Measurements from ENCODE around the gene POLL.
A peak's percentile ranks its signal among the peaks of the same experiment; 100 is the strongest.

Gene POLL

DNA sequence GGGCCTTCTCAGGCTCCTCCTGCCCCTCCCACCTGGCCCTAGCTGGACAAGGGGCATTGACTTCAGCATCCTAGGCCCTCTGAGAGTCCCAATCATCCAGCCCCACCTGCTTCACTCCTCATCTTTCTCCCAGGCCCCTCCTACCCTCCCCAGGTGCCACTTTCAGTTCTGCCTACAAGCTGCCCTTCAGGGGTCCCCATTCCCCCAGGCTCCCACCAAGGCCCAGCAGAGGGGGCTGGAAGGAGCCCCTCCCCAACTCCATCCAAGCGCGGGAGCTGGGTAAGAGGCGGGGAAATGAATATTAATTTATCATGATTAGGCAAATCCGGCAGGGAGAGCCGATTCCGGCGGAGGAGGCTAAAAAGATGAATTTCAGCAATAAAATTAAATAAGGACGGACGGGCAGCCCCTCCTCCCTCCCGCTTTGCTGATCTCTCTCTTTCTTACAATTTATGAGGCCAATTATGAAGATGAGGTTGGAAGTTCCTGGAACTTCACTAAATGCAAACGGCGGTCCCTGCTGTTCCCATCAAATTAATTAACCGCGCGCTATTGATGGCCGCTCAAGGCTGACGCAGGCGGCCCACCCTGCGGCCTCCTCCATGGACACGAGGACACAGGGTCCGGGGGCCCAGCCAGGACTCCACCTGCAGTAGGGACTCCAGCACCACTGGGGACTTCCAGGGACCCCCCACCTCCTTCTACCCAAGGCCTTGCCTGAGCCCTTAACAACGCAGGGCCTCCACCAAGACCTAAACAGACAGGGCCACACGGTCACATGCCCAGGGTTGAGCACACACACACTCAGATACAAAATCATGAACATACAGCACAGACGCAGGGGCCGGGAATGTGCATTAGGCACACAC is 13.9 kb downstream of the POLL start:
- no peak for DNase-seq

- no peak for DNase-seq
These were observed 15.3 kb downstream of the POLL start for GRCh38 chr10:101572785-101573184.

GRCh38 chr10:101572126-101572525 is 15.9 kb downstream of the POLL start:
- DNase-seq = no peak

DNA sequence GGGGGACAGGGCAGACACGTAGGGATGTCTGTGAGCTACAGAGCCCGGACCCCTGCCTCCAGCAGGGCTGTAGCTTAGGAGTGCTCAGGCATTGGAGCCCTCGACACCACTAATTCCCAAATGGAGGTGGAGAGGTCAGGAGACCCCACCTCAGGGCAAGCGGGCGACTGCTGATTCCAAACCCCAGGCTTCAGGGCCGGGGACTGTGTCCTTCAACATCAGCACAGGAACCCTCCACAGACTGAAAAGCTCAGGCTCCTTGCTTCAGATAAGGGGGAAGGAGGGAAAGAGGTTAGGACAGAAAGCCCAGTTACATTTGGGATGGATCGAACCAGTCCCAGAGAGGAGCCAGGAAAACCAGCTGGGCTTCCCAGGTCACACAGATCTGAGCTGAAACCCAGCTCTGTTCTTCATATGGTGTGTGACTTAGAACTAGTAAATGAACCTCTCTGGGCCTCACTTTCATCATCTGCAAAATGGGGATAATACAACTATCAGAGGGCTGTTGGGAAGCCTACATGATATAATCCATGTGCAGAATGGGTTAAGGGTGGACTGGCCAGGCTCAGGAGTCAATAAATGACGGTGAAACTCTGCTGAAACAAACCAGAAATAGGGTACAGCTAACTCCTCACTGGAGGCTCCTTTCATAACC is 16.7 kb downstream of the POLL start:
- no peak for DNase-seq

DNA sequence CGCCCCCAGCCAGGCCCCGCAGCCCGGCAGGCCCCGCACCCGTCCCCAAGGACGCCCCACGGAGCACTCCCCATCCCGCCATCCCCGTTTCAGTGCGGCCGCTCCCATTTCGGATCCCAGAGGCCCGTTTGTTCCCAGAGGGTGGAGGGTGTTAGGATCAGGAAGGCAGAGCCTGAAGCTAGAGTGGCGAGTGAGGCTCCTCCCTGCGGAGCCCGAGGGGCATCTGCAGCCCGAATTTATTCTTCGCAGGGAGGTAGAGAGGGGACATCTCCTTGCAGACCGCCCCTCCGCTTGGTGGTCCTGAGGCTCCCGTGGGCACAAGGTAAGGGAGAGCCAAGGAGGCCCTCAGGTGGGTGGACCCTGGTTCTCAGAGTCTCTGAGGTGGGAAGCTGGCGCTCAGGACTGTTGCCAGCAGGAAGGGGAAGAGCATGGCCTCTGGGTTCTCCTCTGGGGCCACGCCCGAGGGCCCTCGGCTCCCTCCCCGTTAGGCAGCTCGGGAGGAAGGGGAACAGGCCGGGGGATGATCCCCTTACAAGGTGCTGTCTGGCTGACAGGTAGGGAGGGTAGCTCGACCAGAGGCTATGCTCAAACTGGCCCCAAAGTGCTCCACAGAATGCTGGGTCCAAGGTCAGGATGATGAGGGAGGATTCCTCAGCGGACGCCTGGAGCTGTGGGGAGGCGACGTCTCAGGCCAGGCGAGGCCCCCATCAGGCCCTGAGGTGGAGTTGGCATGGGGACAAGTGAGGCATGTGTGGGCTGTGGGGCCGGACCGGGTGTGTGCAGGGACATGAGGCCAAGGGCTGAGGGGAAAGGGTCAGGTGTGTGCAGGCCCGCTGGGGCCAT is 17.4 kb downstream of the POLL start:
- no peak for DNase-seq

DNA sequence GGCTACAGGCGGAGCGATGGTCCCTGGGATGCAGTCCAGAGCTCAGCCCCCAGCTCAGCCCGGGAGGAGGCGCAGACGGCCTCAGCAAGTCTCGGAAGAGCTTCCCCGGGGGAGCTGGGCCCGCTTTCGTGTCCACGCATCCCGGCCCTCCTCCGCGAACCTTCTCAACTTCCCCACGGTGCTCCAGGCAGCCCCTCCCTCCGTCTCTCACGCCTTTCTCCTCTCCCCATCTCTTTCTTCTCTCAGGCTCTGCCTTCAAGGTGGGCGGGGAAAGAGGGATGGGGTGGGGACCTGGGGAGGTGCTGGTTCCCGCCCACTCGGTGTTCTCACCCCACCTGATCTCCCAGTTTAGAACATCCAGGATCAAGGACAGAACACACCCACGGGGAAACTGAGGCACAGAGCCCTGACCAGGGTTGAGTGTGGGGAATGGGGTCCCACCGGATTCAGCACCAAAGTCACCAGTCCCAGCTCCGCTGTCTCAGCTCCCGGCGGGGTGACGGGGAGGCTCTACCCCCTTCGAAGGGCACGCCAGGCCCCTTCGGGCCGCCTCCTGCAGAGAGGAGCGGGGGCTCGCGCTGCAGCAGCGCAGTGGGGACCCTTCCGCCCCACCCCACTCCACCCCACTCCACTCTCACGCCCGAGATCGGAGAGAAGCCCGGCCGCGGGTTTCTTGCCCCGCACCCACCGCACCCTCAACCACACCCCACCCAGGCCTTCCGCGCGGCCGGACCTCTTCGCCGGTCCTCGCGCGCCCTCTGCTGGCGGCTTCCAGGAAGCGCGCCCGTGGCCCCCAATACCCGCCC is 18.2 kb downstream of the POLL start:
- DNase-seq = peak; percentile 28

DNA sequence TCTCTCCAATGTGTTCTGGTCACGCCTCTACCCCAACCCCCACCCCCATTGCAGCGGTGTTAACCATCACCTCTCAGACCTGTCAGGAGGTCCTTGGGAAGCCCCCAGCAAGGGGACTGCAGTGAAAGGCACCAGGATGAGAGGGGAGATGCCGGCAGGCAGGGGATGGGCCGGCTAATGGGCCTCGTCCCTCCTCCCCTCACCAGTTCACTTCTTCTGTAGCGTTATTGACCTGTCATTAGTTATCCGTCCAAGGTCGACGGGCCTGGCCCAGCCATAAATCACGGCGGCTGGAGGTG is 18.8 kb downstream of the POLL start:
- no peak for DNase-seq

GRCh38 chr10:101568054-101568745 is 19.9 kb downstream of the POLL start:
- DNase-seq = no peak

DNA sequence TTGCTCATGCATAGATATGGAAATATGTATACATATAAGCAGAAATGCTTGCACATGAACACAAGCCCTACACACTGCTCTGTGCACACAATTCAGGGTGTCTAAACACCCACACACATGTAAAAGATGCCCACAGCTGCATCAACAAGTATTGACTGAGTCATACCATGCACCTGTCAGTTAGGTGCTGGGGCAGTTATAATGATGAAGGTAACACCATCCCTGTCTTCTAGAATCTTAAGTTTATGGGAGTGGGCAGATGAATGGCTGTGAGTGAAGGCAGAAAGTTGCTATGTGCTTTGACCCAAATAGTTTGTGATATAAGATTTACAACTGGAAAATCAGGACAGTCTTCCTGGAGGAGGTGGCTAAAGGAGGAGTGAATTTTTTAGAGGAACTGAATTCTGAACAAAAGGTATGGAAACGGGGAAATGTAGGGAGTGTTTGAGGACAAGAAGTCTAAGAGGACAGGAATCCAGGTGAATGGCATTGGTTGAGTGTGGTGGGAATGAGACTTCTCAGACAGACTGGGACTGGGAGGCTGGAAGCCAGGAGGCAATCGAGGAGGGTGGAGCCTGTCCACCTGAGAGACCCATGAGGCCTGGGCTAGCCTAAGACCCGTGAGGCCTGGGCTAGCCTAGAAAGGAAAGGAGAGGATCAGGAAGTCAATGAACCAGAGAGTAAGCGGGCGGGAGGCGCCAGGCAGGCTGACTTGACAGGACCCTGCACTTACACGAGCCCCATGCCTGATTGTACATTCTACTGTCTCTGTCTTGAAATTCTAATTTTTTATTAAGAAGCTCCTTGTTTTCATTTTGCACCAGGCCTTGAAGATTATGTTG is 20.7 kb downstream of the POLL start:
- DNase-seq = no peak

GRCh38 chr10:101566333-101567164 is 21.5 kb downstream of the POLL start:
- no peak for DNase-seq

GRCh38 chr10:101565936-101566332 is 22.1 kb downstream of the POLL start:
- DNase-seq = no peak

DNA sequence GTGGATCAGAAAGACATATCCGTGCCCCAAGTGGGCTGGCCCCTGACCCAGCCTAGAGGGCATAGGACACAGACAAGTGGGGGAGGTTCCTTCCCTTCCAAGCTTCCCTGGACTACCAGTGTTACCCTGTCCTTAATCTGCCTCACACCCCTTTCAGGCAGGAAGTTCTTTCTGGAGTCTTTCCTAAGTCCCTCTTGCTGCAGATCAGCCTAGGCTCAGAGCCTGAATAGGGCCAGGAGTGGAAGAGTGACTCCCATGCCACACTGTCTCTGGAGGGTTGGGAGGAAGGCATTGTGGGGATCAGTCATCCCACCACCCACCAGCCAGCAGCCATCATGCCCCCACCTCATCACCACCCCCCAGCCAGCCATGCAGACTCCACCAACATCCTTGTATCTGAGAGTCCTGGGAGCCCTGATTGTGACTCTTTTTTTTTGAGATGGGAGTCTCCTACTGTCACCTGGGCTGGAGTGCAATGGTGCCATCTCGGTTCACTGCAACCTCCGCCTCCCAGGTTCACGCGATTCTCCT is 22.6 kb downstream of the POLL start:
- DNase-seq = no peak

DNA sequence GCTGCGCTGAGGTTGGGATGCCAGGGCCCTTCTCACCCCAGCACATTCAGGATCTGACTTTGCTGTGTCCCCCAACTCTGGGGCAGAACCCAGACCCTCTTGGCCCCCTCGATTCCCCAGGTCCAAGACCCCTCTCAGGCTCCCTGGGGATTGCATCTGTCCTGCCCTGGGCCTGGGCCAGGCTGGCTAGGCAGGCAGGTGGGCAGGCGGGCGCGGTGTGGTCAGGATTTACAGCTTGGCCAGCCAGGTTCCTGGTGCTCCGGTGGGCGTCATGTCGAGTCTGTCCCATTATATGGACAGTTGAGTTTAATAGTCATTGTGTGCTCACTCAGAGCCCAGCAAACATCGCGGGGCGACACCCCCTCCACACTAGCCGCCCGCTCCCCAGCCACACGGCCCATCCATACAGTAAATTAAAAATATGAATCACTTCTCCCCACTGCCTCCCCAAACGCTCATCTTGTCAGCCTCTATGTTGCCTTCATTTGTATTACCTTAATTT is 23.5 kb downstream of the POLL start:
- DNase-seq = no peak

DNA sequence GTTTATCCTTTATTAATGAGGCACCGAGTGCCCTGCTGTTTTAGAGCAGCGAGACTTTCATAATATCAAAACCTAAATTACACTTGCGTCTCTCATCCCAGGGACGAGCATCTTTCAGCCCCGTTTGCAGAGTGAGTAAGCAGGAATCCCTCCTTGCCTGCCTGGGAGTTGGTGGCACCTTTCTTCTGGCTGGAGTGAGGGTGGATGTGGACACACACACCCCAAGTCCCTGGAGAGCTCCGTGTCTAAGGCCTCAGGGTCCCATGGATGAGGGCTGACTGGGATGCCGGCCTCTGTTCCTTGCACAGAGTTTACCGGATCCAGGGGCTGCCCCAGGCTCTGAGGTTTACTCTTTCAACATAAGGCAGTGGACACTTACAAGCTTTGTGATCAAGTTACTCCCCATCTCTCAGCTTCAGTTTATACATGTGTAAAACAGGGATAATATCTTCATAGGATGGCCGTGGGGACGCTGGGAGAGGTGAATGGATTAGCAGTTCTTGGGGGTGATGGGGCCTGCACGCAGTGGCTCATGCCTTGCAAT is 24.5 kb downstream of the POLL start:
- DNase-seq = no peak

GRCh38 chr10:101563007-101563406 is 25.1 kb downstream of the POLL start:
- no peak for DNase-seq

DNA sequence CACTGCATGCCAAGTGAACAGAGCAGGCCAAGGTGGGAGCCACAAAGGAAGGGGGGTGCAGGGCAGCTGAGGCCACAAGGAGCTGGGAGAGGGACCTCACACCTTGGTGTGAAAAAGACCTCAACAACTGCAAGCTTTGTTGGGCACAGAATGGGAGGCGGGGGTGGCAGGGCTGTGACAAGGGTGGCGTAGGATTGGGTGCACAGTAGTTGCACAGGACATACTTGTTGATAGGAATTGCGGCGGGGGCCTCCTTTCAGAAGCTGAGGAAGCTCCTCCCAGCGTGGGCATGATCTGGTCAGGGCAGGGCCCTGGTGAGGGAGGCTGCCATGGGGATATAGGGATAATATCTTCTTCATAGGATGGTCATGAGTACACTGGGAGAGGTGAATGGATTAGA is 25.8 kb downstream of the POLL start:
- DNase-seq = no peak

DNA sequence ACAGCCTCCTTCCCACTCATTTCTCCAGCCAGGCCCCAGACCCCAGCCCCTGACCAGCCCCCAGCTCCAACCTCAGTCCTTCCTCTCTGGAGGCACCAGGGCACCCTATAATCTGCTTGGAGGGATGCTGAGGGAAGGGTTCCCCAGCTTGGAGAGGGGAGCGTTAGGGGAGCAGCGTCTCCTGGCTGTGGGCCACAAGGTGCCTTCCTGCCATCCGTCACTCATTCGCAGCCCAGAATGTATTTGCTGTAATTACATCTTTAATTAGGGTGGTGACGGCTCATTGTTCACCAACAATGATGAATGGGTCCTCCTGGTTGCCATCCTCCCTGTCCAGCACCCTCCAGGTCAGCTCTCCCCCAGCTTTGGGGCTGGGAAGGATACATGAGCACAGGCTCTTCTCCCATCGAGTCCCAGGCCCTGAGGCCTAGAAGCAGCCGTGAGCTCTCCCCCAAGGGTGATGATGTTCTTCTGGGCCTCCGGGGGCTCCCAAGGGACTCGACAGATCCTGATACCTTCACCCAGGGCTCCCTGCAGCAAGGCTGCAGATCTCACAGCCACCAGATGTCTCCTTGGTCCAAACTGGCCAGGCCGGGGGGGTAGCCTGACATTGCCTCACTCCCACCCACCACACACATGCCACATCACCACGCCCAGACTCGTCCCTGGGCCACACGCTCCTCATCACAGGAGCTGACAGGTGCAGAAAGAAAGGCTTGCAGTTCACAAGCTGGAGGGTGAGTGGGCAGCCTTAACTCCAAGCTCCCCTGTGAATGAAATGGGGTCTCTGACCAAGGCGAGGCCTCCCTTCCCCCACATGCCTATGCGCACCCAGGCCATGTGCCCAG is 26.8 kb downstream of the POLL start:
- no peak for DNase-seq

DNA sequence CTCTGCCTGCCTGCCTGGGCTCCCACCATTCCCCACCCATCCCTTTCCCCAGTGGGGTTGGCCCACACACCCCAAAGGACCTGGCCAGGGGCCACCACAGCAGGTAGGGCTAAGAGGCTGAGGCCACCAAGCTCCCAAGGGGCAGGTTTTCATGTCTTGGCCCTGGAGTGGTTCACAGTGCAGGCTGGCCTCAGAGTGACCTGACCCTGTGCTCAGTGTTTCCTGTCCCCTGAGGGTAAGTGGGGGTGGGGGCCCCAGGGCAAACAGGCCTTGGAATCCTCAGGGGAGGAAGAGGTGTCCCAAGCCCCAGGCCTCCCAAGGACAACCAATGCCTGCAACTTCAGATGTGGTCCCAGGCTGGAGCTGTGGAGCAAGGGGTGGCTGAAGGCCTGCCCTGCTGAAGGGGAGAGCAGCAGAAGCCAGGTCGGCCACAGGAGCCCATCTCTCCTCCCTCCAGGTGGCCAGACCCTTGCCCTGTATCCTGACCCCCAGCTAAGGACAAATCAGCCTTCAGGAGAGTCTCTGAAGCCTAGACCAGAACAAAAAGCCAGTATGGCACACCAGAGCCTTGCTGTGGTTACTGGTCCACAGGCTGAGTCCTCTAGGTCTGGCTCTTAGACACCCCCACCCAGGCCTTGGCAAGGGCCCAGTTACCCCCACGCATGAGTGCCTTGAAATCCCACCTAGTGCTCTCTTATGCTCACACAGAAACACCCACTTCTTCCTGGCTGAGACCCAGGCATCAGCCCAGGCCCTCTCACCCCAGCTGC is 27.6 kb downstream of the POLL start:
- no peak for DNase-seq
